HUES48 (cell line): ENCODE data around the gene MRPL2.

ENCODE experiments used
- H3K27ac ChIP-seq: one replicate; pipeline ENCODE4 v1.7.0; 2013; ENCODE audit warnings: low read depth, low read length, inconsistent platforms
- H3K27me3 ChIP-seq: 2 replicates; pipeline ENCODE4 v1.6.1; 2013; ENCODE audit warnings: mild to moderate bottlenecking, low read length; ENCODE audit not compliant: control insufficient read depth, insufficient read depth
- H3K36me3 ChIP-seq: 2 replicates; pipeline ENCODE4 v1.6.1; 2013; ENCODE audit warnings: low read length; ENCODE audit not compliant: control insufficient read depth, insufficient read depth
- H3K4me1 ChIP-seq: 2 replicates; pipeline ENCODE4 v1.6.1; 2013; ENCODE audit warnings: mild to moderate bottlenecking, low read length; ENCODE audit not compliant: control insufficient read depth, insufficient read depth
- H3K4me3 ChIP-seq: 2 replicates; pipeline ENCODE4 v1.5.1; 2013; ENCODE audit warnings: mild to moderate bottlenecking, low read depth, low read length
- H3K9ac ChIP-seq: 2 replicates; pipeline ENCODE4 v1.6.1; 2013; ENCODE audit warnings: mild to moderate bottlenecking, low read depth, low read length, moderate library complexity
- H3K9me3 ChIP-seq: 2 replicates; pipeline ENCODE4 v1.6.1; 2013; ENCODE audit warnings: low read length; ENCODE audit not compliant: control insufficient read depth, insufficient read depth

MRPL2 gene

DNA sequence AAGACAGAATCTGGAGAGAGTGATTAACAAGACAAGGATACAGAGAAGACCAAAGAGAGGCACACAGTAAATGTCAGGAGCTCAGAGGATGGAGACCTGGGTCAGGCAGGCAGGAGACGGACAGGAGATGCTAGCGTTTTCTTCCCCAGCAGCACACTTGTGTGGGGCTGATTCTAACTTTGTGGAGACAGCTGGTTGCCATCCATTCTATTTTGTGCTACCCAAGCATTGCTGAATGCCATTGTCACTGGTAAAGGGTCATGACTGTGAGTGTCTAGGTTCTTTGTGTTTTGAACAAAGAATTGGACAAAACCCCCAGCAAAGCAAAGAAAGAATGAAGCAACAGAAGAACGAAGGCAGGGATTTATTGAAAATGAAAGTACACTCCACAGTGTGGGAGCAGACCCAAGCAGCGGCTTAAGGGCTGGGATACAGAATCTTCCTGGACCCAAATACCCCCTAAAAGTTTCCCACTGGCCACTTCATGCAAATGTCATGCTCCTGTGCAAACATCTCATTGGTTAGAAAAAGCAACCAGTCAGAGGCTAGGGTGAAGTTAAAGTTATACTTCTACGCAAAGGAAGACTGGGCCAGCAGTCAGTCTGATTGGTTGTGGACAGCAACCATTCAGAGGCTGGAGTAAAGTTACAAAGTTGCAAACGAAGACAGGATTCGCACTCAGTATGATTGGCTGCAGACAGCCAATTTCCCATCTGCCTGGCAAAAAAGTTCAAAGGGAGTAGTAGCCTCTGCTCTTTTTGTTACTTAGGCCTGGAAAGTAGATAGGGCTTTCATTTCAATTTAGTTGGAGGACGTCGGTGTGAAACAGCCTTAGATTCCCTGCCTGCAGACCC lies 34.4 kb upstream of the MRPL2 start:
- no peaks in the 10 kb centered on the region for H3K27me3 ChIP-seq
- no peaks in the 10 kb centered on the region for H3K9me3 ChIP-seq
- no peak overlapping the region for H3K27ac ChIP-seq
- H3K4me1 ChIP-seq, result peaks cover 72% of the 10 kb centered on the region
- no peak overlapping the region for H3K4me3 ChIP-seq
- no peak overlapping the region for H3K9ac ChIP-seq
- H3K36me3 ChIP-seq, result no peaks in the 10 kb centered on the region

DNA sequence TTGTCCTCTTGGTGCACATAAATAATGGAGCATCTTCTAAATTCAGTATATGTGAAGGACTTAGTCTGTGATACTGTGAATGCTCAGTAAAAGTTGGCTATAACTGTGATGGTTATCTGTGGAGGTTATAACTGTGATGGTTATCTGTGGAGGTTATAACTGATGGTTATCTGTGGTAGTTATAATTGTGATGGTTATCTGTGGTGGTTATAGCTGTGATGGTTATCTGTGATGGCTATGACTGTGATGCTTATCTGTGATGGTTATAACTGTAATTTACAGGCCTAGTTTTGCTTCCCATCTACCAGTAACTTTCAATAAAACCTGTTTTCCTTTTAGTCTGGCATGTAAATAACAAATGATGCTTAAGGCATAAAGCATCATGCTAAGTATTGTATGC lies 33.4 kb upstream of the MRPL2 start:
- no peaks in the 10 kb centered on the region for H3K36me3 ChIP-seq
- no peak overlapping the region for H3K4me3 ChIP-seq
- no peak overlapping the region for H3K27ac ChIP-seq
- no peaks in the 10 kb centered on the region for H3K9me3 ChIP-seq
- H3K9ac ChIP-seq, result no peak overlapping the region
- no peaks in the 10 kb centered on the region for H3K27me3 ChIP-seq
- peaks cover 68% of the 10 kb centered on the region for H3K4me1 ChIP-seq

DNA sequence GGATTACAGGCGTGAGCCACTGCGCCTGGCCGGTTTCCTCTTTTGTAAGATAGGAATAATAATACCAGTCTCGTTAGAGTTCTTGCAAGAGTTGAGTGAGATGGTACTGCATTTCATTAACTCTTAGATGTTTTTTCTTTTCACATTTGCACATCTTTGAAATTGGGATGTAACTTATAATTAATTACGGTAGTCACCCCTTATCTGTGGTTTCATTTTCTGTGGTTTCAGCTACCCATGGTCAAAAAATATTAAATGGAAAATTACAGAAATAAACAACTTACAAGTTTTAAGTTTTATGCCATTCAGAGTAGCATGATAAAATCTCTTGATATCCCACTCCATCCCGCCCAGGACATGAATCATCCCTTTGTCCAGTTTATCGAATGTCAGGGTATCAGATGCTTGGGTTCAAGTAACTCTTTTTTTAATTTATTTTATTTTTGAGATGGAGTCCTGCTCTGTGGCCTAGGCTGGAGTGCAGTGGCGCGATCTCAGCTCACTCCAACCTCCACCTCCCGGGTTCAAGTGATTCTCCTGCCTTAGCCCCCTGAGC lies 32.3 kb upstream of the MRPL2 start:
- Histone ChIP-seq H3K27me3 (no peaks in the 10 kb centered on the region), H3K27ac (peak overlapping the region; percentile 97), H3K36me3 (no peaks in the 10 kb centered on the region), H3K4me3 (no peak overlapping the region), H3K4me1 (peaks cover 64% of the 10 kb centered on the region), H3K9me3 (no peaks in the 10 kb centered on the region), H3K9ac (no peak overlapping the region)

DNA sequence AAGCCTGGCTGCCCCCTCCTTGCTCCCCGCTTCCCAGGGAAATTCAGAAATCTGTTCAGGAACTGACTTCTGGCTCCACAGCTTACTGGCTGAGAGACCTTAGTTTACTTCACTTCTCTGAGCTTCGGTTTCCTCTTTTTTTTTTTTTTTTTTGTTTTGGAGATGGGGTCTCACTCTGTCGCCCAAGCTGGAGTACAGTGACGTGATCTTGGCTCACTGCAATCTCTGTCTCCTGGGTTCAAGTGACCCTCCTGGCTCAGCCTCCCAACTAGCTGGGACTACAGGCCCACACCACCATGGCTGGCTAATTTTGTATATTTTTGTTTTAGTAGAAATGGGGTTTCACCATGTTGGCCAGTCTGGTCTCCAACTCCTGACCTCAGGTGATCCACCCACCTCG lies 31.8 kb upstream of the MRPL2 start:
- H3K4me1 ChIP-seq, result peaks cover 59% of the 10 kb centered on the region
- no peaks in the 10 kb centered on the region for H3K9me3 ChIP-seq
- H3K36me3 ChIP-seq, result no peaks in the 10 kb centered on the region
- H3K4me3 ChIP-seq, result peak overlapping the region; percentile 48
- H3K9ac ChIP-seq, result peak overlapping the region; percentile 61
- H3K27ac ChIP-seq, result peak overlapping the region; percentile 97
- H3K27me3 ChIP-seq, result no peaks in the 10 kb centered on the region

DNA sequence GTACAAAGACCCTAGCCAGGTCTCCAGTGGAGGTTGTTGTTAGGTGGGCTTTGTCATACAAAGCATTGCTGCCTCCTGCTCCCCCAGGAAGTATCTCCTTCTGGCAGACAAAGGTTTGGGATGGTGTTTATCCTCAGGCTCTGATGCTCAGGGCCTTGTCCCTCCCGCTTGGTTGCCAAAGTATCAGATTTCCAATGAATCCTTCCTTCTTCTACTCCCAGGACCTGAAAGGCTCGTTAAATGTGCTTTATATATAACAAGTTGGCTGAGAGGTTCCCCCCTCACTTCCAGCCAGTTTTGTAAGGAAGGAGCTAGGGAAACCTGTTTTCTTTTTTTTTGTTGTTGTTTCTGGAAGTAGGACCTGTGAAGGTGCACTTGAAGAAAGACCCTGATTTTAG lies 31.3 kb upstream of the MRPL2 start:
- peaks cover 54% of the 10 kb centered on the region for H3K4me1 ChIP-seq
- peak overlapping the region; percentile 48 for H3K4me3 ChIP-seq
- peak overlapping the region; percentile 97 for H3K27ac ChIP-seq
- no peaks in the 10 kb centered on the region for H3K27me3 ChIP-seq
- no peaks in the 10 kb centered on the region for H3K36me3 ChIP-seq
- H3K9ac ChIP-seq, result peak overlapping the region; percentile 61
- no peaks in the 10 kb centered on the region for H3K9me3 ChIP-seq

DNA sequence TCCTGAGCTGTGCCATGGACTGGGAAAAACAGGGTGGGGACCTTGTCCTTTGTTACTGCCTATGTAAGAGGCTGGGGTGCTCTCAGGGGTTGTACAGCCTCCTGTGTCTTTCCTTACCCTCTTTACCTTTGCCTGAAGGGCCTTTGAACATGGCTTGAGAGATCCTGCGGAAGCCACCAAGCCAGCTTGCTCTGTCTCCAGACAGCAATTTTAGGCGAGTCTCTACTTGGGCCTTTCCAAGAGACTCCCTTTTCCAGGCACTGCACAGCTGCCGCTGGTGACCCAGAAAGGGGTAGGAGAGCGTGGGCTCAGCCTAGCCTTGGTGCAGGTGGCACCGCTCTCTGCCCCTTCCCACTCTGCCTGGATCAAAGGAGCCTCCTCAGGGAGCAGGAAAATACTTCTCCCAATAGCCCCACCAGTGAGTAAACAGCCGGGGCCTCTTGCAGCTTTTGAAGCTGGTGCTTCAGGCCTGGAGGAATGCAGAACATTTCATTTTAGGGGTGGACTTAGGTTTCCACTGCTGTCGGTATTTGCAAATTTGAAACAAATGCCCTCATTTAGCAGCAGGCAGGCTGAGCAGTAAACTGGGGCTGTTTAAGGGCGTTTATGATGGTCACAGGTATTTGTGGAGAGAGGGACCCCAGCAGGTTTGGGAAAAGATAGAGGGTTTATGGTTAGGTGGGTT lies 30.8 kb upstream of the MRPL2 start:
- H3K36me3 ChIP-seq, result no peaks in the 10 kb centered on the region
- peak overlapping the region; percentile 97 for H3K27ac ChIP-seq
- H3K27me3 ChIP-seq, result no peaks in the 10 kb centered on the region
- H3K4me1 ChIP-seq, result peaks cover 51% of the 10 kb centered on the region
- peak overlapping the region; percentile 58 for H3K9ac ChIP-seq
- H3K4me3 ChIP-seq, result peak overlapping the region; percentile 48
- no peaks in the 10 kb centered on the region for H3K9me3 ChIP-seq

DNA sequence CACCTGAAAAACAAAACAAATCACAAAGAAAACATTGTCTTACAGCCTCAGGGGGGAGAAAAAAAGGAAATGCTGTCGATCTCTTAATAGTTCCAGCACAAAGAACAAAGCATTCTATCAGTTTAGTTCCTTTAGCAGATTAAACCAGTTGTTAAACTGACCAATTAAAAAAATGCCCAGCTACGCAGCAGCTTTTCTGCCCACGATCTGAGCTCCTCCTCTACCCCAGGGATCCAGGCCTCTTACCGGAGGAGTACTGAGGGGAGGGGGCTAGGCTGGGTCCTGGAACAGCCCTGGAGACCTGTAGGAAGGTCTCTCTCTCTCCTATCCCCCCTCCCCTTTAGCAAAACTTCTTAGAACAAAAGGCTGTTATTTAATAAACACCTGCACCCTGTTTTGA lies 30.2 kb upstream of the MRPL2 start:
- Histone ChIP-seq H3K27ac (peak overlapping the region; percentile 97), H3K4me3 (peak overlapping the region; percentile 48), H3K9me3 (no peaks in the 10 kb centered on the region), H3K36me3 (no peaks in the 10 kb centered on the region), H3K9ac (peak overlapping the region; percentile 58), H3K27me3 (no peaks in the 10 kb centered on the region), H3K4me1 (peaks cover 51% of the 10 kb centered on the region)

DNA sequence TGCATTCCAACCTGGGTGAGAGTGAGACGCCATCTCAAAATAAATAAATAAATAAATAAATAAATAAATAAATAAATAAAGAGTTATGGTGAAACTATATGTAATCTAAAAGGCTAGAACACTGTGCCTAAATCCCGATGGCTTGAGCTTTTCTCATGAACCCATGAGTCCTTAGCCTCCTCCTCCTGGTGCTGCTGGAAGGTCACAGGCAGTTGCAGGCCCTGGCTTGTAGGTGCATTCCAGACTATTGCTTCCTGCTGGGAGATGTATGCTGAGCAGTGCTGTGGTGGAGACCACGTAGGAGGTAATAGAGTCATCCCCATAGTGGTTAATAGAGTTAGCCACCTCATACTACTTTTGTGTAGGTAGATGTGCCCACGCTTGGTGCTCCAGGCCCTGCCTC lies 29.4 kb upstream of the MRPL2 start:
- Histone ChIP-seq H3K9me3 (no peaks in the 10 kb centered on the region), H3K4me1 (peaks cover 46% of the 10 kb centered on the region), H3K27me3 (no peaks in the 10 kb centered on the region), H3K9ac (no peak overlapping the region), H3K4me3 (0 out of 2 replicates have a peak overlapping the region, but pooled peaks have one; percentile 19), H3K27ac (peak overlapping the region; percentile 97), H3K36me3 (no peaks in the 10 kb centered on the region)

DNA sequence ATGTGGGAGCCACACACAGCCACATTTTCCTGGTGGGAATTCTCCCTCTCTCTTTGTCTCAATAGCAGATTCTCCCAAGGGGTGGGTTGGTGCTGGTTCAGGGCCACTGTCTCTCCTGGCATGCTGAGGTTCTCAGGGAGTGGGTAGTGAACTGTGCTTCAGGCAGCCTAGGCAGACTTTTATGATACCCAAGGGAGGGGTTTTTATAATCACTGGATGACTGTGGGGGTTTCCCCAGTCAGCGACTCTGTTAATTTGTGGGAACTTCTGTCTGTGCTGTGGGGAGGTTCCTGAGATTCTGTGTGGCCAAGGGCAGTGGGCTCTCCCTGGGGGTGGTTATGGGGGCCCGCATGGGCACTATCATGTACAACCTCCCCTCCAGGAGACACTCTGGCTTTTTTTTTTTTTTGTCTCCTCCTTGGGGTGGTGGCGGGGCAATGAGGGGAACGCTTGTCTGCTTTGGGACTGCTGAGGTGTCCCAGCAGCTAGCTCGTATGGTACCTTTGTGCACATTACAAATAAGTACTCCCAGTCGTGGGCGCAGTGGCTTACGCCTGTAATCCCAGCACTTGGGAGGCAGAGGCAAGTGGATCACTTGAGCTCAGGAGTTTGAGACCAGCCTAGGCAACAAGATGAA lies 26.9 kb upstream of the MRPL2 start:
- Histone ChIP-seq H3K36me3 (no peaks in the 10 kb centered on the region), H3K4me3 (no peak overlapping the region), H3K4me1 (peaks cover 41% of the 10 kb centered on the region), H3K27me3 (no peaks in the 10 kb centered on the region), H3K27ac (no peak overlapping the region), H3K9me3 (no peaks in the 10 kb centered on the region), H3K9ac (no peak overlapping the region)

DNA sequence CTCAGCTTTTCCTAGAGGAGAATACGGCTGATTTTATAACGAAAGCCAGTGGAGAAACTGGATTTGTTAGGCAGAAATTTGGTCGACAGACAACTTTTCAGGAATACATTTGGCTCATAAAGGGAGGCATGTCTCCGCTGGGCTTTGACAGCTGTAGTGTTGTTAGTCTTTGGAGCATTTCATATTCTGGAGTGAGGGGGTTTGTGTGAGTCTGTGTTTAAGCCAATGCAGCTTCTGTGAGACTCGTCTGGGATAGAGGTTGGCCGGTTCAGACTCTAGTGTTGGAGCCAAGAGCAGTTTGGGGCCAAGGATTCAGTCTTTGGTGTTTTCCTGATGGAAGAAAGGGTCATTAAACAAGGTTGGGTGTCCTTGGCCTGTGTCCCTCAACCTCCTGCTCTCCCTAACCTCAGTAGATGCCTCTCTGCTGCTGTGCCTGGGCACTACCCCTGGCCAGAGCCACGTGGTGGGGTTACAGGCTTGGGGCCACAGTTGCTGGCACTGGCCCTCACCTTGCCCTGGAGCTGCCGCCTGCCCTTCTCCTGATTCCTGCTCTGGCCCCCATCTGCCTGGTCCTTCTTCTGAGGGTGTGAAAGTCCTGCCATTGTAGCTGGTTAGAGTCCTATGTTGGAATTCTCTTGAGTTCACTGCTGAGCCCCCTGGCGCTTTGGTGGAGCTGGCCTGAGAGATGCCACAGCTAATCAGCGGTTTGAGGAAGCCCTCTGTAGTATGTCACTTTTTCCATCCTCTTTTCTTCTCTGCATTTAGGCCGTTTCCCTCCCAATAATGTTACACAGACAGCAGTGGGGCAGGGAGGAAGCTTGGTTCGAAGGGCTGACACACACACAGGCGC lies 23.8 kb upstream of the MRPL2 start:
- Histone ChIP-seq H3K9ac (no peak overlapping the region), H3K9me3 (no peaks in the 10 kb centered on the region), H3K27me3 (no peaks in the 10 kb centered on the region), H3K36me3 (no peaks in the 10 kb centered on the region), H3K4me3 (no peak overlapping the region), H3K4me1 (peaks cover 24% of the 10 kb centered on the region), H3K27ac (no peak overlapping the region)
